ENCODE data around the gene CPA2. TPM values are rescaled to one million over a fixed set of nuclear protein-coding genes. Genes with fewer than 3 reads are reported as not detected.

CPA2 gene
- total and polyA plus RNA-seq, 2 of the 4 experiments (the other 2 are of a cell fraction): 0.05 TPM; not detected in 1

DNA sequence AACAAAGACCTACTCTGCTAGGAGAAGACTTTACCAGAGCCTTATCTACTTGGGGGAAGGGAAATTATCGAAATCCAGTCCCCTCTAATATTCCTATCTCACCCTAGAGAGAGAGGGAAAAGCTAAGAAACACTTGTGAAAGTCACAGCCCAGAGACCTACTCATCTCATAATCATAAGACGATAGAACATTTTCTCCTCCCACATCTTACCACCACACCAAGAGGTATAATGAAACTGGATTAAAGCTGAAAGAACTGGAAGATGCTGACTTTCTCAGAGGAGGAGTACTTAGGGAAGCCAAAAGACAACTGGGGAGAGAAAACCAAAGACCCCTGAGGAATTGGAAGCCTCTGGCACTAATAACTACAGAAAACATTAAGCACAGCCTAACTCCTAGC is 67.2 kb downstream of the CPA2 start:
- no peak overlapping the region for H3K4me2 ChIP-seq (ENCODE audit: low read depth, low read length)
- TF ChIP-seq RAD21 (IDR thresholded peaks at IDR 0.05; ENCODE audit: low read length): no peak
- TF ChIP-seq BHLHE40 (IDR thresholded peaks at IDR 0.05; ENCODE audit: low read depth, low read length): no peak
- no peak for TF ChIP-seq SMC3 (IDR thresholded peaks at IDR 0.05; ENCODE audit: low read depth, low read length)
- no peak for TF ChIP-seq POLR2A (IDR thresholded peaks at IDR 0.05; ENCODE audit: low read depth, low read length)
- TF ChIP-seq USF2 (IDR thresholded peaks at IDR 0.05; ENCODE audit: low read depth, low read length): no peak
- TF ChIP-seq, protein P1, sequence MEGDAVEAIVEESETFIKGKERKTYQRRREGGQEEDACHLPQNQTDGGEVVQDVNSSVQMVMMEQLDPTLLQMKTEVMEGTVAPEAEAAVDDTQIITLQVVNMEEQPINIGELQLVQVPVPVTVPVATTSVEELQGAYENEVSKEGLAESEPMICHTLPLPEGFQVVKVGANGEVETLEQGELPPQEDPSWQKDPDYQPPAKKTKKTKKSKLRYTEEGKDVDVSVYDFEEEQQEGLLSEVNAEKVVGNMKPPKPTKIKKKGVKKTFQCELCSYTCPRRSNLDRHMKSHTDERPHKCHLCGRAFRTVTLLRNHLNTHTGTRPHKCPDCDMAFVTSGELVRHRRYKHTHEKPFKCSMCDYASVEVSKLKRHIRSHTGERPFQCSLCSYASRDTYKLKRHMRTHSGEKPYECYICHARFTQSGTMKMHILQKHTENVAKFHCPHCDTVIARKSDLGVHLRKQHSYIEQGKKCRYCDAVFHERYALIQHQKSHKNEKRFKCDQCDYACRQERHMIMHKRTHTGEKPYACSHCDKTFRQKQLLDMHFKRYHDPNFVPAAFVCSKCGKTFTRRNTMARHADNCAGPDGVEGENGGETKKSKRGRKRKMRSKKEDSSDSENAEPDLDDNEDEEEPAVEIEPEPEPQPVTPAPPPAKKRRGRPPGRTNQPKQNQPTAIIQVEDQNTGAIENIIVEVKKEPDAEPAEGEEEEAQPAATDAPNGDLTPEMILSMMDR (conservative IDR thresholded peaks at IDR 0.05; ENCODE audit: low read depth, low read length): no peak
- no peak for TF ChIP-seq MAFK (IDR thresholded peaks at IDR 0.05; ENCODE audit: low read depth, low read length)
- no peak overlapping the region for H4K8ac ChIP-seq (ENCODE audit: low read depth in 2 of 2, low read length in 2 of 2)
- ATAC-seq (ENCODE audit: low read depth): no peak
- ChIA-PET POLR2A (ENCODE audit: unreplicated experiment) (no interaction called here), CTCF (no interaction called here)
- H3K4ac ChIP-seq (ENCODE audit: low read depth, low read length): no peak overlapping the region
- no peak overlapping the region for H3K9ac ChIP-seq (ENCODE audit: low read depth, low read length)
- no peaks in the 10 kb centered on the region for H3K9me3 ChIP-seq (ENCODE audit: control insufficient read depth, insufficient read depth, low read length)
- H3K4me1 ChIP-seq (ENCODE audit: control insufficient read depth, insufficient read depth, low read length): no peaks in the 10 kb centered on the region
- H4K91ac ChIP-seq (ENCODE audit: insufficient read depth, low read depth, low read length): no peak overlapping the region
- no peak overlapping the region for H2AK9ac ChIP-seq (replicated peaks; ENCODE audit: low read depth, low read length, poor library complexity)
- H3K27me3 ChIP-seq (ENCODE audit: control insufficient read depth, insufficient read depth, low read length): no peaks in the 10 kb centered on the region
- no peak overlapping the region for H2BK20ac ChIP-seq (ENCODE audit: low read depth, low read length)
- intact Hi-C loops (cut with micrococcal nuclease) (no loop called here), dilution Hi-C loops (cut with HindIII; ENCODE audit: low sequenced_read_pairs, unreplicated experiment) (no loop called here), in situ Hi-C loops (cut with MboI; ENCODE audit: low sequenced_read_pairs) (no loop called here)
- H2BK5ac ChIP-seq (ENCODE audit: low read depth, low read length, poor library complexity, severe bottlenecking): no peak overlapping the region
- H2BK120ac ChIP-seq (ENCODE audit: low read depth, low read length): no peak overlapping the region
- no peaks in the 10 kb centered on the region for H4K20me1 ChIP-seq (ENCODE audit: insufficient read depth, low read length)
- no peak overlapping the region for H4K5ac ChIP-seq (ENCODE audit: low read depth, low read length)
- no peak overlapping the region for H3K14ac ChIP-seq (replicated peaks; ENCODE audit: low read depth, low read length)
- H2BK15ac ChIP-seq (ENCODE audit: low read depth, low read length): no peak overlapping the region
- peaks cover 4% of the 10 kb centered on the region; the same call in 1 of the 2 replicates for H3K9me1 ChIP-seq (ENCODE audit: insufficient read depth, low read length)
- H2AK5ac ChIP-seq (ENCODE audit: low read depth, low read length): no peak overlapping the region
- no peak overlapping the region for H2AFZ ChIP-seq (replicated peaks; ENCODE audit: low read length, poor library complexity)
- no CpG with 5 or more reads among the region's 2 CpGs for WGBS, 2 experiments (ENCODE audit: extremely low coverage in 2 of 2, insufficient read length in 1 of 2)
- no peak overlapping the region for H3K4me3 ChIP-seq (ENCODE audit: insufficient read depth, low read depth, low read length)
- H3K56ac ChIP-seq (ENCODE audit: extremely low read depth, insufficient read depth, low read length): no peak overlapping the region
- no peaks in the 10 kb centered on the region for H3K79me1 ChIP-seq (ENCODE audit: low read depth in 1 of 2, low read length in 2 of 2)
- no peaks in the 10 kb centered on the region for H3K36me3 ChIP-seq (ENCODE audit: control insufficient read depth, insufficient read depth, low read length)
- no peak overlapping the region for H3K27ac ChIP-seq (ENCODE audit: insufficient read depth, low read length)
- BruUV-seq (replicated peaks): no TSS peak
- DNase-seq: no peak
- H3K18ac ChIP-seq (ENCODE audit: low read depth, low read length): no peak overlapping the region
- H3K23ac ChIP-seq (ENCODE audit: low read depth, low read length): no peak overlapping the region
